Cardiac ventricle fibroblast (primary cell): ENCODE measurements around the gene GJA10. TPM values are rescaled to one million over a fixed set of nuclear protein-coding genes. Genes with fewer than 3 reads are reported as not detected.

Experiments
- total RNA-seq: library from RNA; depleted of rRNA; stranded (reverse); fragments of >200 nt; gene quantifications from 2 replicates; pipeline ENCODE4 v1.2.3, GENCODE V29; 2015

GJA10 gene
- total RNA-seq = not detected in 2 replicates

DNA sequence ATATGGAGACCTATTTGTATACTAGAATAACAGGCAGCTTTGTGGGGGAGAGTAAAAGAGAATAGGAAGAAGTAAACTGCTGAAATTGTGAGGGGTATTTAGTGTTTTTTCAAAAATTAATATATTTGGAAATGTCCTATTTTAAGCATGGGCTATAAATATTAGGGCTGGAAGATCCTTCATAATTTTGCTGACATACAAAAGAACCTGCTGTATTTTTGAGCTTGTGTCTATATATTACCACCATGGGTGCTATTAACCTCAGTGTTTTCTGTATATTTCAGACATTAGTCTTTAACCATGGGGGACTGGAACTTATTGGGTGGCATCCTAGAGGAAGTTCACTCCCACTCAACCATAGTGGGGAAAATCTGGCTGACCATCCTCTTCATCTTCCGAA is at the start of gene GJA10:
Gene GJA10 (plus strand): TSS at position 301 of the 400 bp plus-strand sequence. CDS start 0 bp downstream, at position 301.

Other genes starting within 250 kb of the GJA10 start
- gene MDN1, start 74.7 kb upstream of the GJA10 start, total RNA-seq = 15.6 and 23.2 TPM in 2 replicates
- gene CASP8AP2, start 64.6 kb upstream of the GJA10 start, total RNA-seq = 4.5 and 7.4 TPM in 2 replicates